Activated CD4-positive, alpha-beta T cell treated with anti-CD3 and anti-CD28 coated beads for 36 hours (primary cell): ENCODE measurements around the gene SFXN3. TPM values are rescaled to one million over a fixed set of nuclear protein-coding genes. Genes with fewer than 3 reads are reported as not detected.
A peak's percentile ranks its signal among the peaks of the same experiment; 100 is the strongest.

Source experiments
- ATAC-seq: fragments of 200-7000 bp; cut with Tn5 transposase; one replicate; pipeline ENCODE4 v1.10.0; 2021; ENCODE audit warnings: mild to moderate bottlenecking, moderate library complexity
- CTCF ChIA-PET: fragments of 350-600 bp; sonication (Branson Sonifier 250); formaldehyde crosslinking; loops from one replicate; lab custom pipeline; 2021; ENCODE audit warnings: antibody characterized with exemption; lab: Charles Lee
- POLR2A ChIA-PET: fragments of 350-600 bp; sonication (Branson Sonifier 250); formaldehyde crosslinking; loops from one replicate; lab custom pipeline; 2021; ENCODE audit warnings: antibody characterized with exemption, inconsistent platforms; lab: Charles Lee
- DNase-seq: peaks from one replicate; pipeline ENCODE4 v3.0.0-alpha.2; 2020
- H3K27ac Mint-ChIP-seq: one replicate; pipeline ENCODE4 v1.8.0; 2021; ENCODE audit warnings: mixed read lengths
- H3K27me3 Mint-ChIP-seq: one replicate; pipeline ENCODE4 v1.8.0; 2021; ENCODE audit warnings: mixed read lengths
- H3K36me3 Mint-ChIP-seq: one replicate; pipeline ENCODE4 v1.8.0; 2021; ENCODE audit warnings: low read depth, mixed read lengths
- H3K4me1 Mint-ChIP-seq: one replicate; pipeline ENCODE4 v1.8.0; 2021; ENCODE audit warnings: mixed read lengths
- H3K4me3 Mint-ChIP-seq: one replicate; pipeline ENCODE4 v1.8.0; 2021; ENCODE audit warnings: mild to moderate bottlenecking, moderate library complexity, mixed read lengths
- H3K9me3 Mint-ChIP-seq: one replicate; pipeline ENCODE4 v1.8.0; 2021; ENCODE audit warnings: low read depth, mixed read lengths
- intact Hi-C, 2 experiments: fragments of 100-400 bp; cut with DNase I in 1 of 2; cut with micrococcal nuclease in 1 of 2; formaldehyde crosslinking; loops; one replicate each; pipeline versions ENCODE4 v1.14.2 to v1.15.1; 2022 to 2024; cut with DNase I, micrococcal nuclease
- total RNA-seq, 2 experiments: library from RNA; stranded (reverse); gene quantifications; one replicate each; pipeline ENCODE4 v1.2.3, GENCODE V29; 2021

Gene SFXN3
- total RNA-seq, 2 experiments from 2014 or later: 30.0 to 37.7 TPM

DNA sequence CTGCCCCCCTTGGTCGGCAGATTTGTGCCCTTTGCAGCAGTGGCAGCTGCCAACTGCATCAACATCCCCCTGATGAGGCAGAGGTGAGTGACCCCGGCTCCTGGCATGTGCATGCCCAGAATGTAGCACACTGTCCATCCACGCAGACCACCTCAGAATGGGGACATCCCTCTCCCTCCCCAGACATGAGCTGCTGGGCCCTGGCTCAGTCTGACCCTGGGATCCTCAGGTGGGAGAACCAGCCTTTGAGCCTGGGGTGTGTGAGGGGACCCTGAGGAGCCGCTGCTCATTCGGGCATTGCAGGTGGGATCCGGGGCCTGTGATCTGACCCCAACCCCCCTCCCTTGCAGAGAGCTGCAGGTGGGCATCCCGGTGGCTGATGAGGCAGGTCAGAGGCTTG is 5.7 kb downstream of the SFXN3 start:
- Mint-ChIP-seq H3K36me3 (peaks cover 3% of the 10 kb centered on the region), H3K27me3 (no peaks in the 10 kb centered on the region), H3K9me3 (no peaks in the 10 kb centered on the region), H3K4me1 (peaks cover 18% of the 10 kb centered on the region), H3K27ac (no peak overlapping the region), H3K4me3 (no peak overlapping the region)
- ChIA-PET CTCF (interaction anchor here (25.2 kb wide), 1 partner anchor 24 kb away, joined by 526 read pairs; the partner anchor contains the start of gene KAZALD1), POLR2A (no interaction called here)
- intact Hi-C loops: no loop called here
- DNase-seq: no peak
- ATAC-seq: no peak

DNA sequence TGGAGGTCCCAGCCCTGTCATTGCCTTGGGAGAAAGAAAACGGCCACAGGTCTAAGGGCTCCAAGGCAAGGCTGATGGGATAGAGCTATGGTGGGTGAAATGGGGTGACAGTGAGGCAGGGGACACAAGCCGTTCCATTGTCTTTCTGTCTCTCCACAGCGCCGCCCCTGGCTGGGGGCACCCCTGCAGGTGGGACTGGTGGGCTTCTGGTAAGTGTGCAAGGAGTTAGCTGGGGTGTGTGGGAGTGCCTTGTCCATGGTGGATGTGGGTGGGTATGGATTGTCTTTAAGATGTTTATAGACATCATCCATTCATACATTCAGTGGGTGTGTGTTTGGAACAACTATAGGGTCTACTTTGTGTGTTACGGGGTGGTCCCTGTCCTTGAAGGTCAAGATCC is 7.5 kb downstream of the SFXN3 start:
- Mint-ChIP-seq H3K4me1 (peaks cover 24% of the 10 kb centered on the region), H3K27me3 (no peaks in the 10 kb centered on the region), H3K36me3 (peaks cover 3% of the 10 kb centered on the region), H3K4me3 (no peak overlapping the region), H3K9me3 (no peaks in the 10 kb centered on the region), H3K27ac (no peak overlapping the region)
- ChIA-PET CTCF (interaction anchor here (0.6 to 25.2 kb wide), 3 partner anchors 22 to 212 kb away, joined by 3 to 526 read pairs (median 8); partner anchors contain the start of gene KAZALD1), POLR2A (no interaction called here)
- DNase-seq: no peak
- intact Hi-C loops: no loop called here
- ATAC-seq: no peak

DNA sequence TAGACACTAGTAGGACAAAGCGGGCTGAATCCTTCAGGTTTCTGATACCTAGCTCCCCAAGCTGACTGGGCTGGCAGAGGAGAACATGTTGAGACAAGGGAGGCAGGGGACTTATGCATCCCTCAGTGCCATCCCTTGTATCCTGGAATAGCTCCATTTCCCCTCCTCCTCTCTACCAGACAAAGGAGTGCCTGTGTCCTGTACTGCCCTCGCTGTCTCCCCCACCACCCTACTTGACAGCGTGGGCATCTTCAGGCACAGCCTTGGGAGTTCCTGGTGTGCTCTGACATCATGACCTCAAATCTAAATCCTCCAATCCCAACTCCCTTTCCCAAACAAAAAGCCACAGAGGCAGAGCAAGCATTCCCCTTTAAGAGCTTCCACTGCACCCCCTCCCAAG is 9.0 kb downstream of the SFXN3 start:
- ChIA-PET CTCF (interaction anchor here (0.5 to 25.2 kb wide), 5 partner anchors 9 to 102 kb away, joined by 3 to 526 read pairs (median 8); partner anchors contain the start of genes KAZALD1, PDZD7 and SFXN3), POLR2A (no interaction called here)
- peaks cover 3% of the 10 kb centered on the region for H3K36me3 Mint-ChIP-seq
- no peak for ATAC-seq
- H3K4me1 Mint-ChIP-seq: peaks cover 21% of the 10 kb centered on the region
- H3K27ac Mint-ChIP-seq: no peak overlapping the region
- DNase-seq: no peak
- no peak overlapping the region for H3K4me3 Mint-ChIP-seq
- no peaks in the 10 kb centered on the region for H3K27me3 Mint-ChIP-seq
- intact Hi-C loops: loop anchor here in 1 of 2 experiments (5.0 kb wide), 1 partner anchor 312 kb away; the partner anchor contains the start of gene BTRC
- H3K9me3 Mint-ChIP-seq: no peaks in the 10 kb centered on the region

DNA sequence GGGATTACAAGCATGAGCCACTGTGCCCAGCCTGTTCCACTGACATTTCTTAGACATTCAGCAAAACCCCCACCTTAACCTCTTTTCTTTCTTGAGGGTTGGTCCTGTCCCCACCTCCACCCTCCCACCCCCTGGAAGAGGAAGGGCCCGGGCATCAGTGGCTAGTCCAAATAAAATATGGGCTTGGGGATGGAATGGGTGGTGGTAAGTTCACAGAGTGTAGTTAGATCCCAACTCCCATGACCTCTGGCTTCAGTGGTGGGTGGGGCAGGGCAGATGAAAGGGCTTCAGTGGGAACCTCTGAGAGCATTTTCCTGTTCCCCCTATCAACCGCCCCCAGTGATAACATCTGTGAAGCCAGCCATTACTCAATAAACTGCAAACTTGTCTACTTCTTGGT is 9.8 kb downstream of the SFXN3 start:
- Mint-ChIP-seq H3K27ac (no peak overlapping the region), H3K4me3 (no peak overlapping the region), H3K27me3 (no peaks in the 10 kb centered on the region), H3K36me3 (no peaks in the 10 kb centered on the region), H3K9me3 (no peaks in the 10 kb centered on the region), H3K4me1 (peaks cover 21% of the 10 kb centered on the region)
- ATAC-seq (no peak), DNase-seq (no peak)
- CTCF ChIA-PET: interaction anchor here (0.6 to 25.2 kb wide), 10 partner anchors 10 to 1388 kb away, joined by 3 to 526 read pairs (median 9); partner anchors contain the start of genes KAZALD1, PDZD7 and SFXN3
- intact Hi-C loops: loop anchor here (1.0 to 5.0 kb wide), 3 partner anchors 27 to 311 kb away; partner anchors contain the start of gene BTRC (in 1 of the 2)
- POLR2A ChIA-PET: interaction anchor here (0.6 kb wide), 1 partner anchor 114 kb away, joined by 3 read pairs; no protein-coding TSS in a partner anchor

DNA sequence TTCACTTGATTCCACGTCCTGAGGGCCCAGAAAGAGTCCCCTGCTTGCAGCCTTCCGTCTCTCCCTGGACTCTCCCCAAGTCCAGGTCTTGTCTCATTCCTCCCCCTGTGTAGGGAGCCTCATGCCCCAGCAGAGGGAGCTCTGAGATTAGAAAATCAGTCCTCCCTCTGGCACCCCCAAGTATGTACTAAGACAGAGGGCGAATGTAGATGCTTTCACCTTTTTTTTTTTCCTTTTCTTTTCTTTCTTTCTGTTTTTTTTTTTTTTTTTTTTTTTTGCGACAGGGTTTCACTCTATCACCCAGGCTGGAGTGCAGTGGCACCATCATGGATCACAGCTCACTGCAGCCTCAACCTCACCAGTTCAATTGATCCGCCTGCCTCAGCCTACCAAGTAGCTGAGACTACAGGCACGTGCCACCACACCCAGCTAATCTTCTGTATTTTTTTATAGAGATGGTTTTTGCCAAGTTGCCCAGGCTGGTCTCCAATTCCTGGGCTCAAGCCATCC is 10.3 kb downstream of the SFXN3 start:
- Mint-ChIP-seq H3K4me1 (peaks cover 21% of the 10 kb centered on the region), H3K4me3 (no peak overlapping the region), H3K36me3 (no peaks in the 10 kb centered on the region), H3K27me3 (peaks cover 2% of the 10 kb centered on the region), H3K9me3 (no peaks in the 10 kb centered on the region), H3K27ac (no peak overlapping the region)
- intact Hi-C loops: loop anchor here (1.0 to 5.0 kb wide), 3 partner anchors 27 to 311 kb away; partner anchors contain the start of gene BTRC (in 1 of the 2)
- ATAC-seq (peak; percentile 84), DNase-seq (peak; percentile 83)
- ChIA-PET POLR2A (interaction anchor here (0.6 kb wide), 2 partner anchors 115 to 522 kb away, joined by 3 read pairs; no protein-coding TSS in a partner anchor), CTCF (interaction anchor here (0.6 to 25.2 kb wide), 12 partner anchors 10 to 1388 kb away, joined by 3 to 526 read pairs (median 6); partner anchors contain the start of genes KAZALD1, PDZD7 and SFXN3)

DNA sequence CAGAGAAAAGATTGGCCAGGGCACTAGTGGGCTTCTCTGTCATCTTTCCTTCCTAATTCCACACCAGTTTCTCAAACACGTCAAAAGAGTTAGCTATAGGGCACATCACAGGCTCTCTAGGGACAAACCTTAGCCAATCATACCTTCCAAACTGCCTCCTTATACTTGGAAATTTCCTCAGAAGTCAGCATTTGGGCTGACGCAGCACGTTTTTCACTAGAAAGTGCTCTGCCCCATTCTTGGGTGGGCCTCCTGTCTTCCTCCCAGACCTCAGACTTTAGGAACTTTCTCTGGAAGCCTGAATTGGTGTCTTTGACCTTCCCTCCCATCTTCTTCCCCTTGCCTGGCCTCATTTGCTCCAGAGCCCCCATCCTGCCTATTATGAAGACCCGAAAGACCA is 11.1 kb downstream of the SFXN3 start:
- H3K36me3 Mint-ChIP-seq: no peaks in the 10 kb centered on the region
- peaks cover 21% of the 10 kb centered on the region for H3K4me1 Mint-ChIP-seq
- intact Hi-C loops: loop anchor here (1.0 to 5.0 kb wide), 7 partner anchors 10 to 310 kb away; partner anchors contain the start of genes BTRC (in 1 of the 2), LZTS2 (in 1 of the 2), MRPL43 (in 1 of the 2) and PDZD7 (in 1 of the 2)
- CTCF ChIA-PET: interaction anchor here (0.5 to 25.2 kb wide), 11 partner anchors 11 to 353 kb away, joined by 3 to 526 read pairs (median 18); partner anchors contain the start of genes KAZALD1, PDZD7 and SFXN3
- H3K9me3 Mint-ChIP-seq: no peaks in the 10 kb centered on the region
- peak overlapping the region; percentile 79 for H3K27ac Mint-ChIP-seq
- no peak for ATAC-seq
- POLR2A ChIA-PET: interaction anchor here (1.4 kb wide), 1 partner anchor 18 kb away, joined by 6 read pairs; no protein-coding TSS in a partner anchor
- peaks cover 8% of the 10 kb centered on the region for H3K27me3 Mint-ChIP-seq
- peak overlapping the region; percentile 79 for H3K4me3 Mint-ChIP-seq
- no peak for DNase-seq

DNA sequence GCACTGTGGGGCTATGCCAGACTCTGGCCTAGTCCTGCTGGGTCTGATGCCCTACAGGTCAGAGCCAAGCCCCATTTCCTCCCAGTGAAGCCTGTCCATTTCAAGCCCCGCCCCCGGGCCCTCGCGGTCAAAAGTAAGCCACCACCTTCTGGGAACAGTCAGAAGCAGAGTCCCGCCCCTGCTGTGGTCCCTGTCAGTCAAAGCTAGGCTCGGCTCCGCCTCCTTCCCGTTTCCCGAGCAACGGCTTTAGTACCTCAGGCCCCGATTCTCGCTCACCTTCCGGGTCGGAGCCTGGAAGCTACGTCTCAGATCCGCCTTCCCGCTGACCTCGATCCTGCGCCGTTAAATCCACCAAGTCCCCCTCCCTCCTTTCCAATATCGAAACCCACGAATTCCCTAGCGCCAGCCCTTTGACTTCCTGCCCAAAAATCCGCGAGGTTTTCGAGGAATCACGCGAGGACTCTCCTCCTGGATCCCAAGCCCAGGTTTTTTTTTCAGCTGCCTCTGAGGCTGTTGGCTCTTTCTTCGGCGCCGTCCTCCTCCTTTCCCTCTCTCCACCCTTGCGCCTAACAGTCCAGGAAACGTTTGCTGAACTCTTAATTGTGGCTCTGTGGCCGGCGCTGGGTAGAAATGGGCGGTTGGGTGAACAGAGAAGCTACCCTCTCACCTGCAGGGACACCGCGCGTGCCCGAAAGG is 11.8 kb downstream of the SFXN3 start:
- Mint-ChIP-seq H3K9me3 (no peaks in the 10 kb centered on the region), H3K4me1 (peaks cover 21% of the 10 kb centered on the region), H3K4me3 (peak overlapping the region; percentile 79), H3K27me3 (peaks cover 14% of the 10 kb centered on the region), H3K36me3 (no peaks in the 10 kb centered on the region), H3K27ac (peak overlapping the region; percentile 79)
- POLR2A ChIA-PET: interaction anchor here (0.7 to 1.4 kb wide), 3 partner anchors 12 to 206 kb away, joined by 3 to 11 read pairs (median 6); partner anchors contain the start of genes PDZD7 and SFXN3
- DNase-seq (peak; percentile 96), ATAC-seq (peak; percentile 96)
- intact Hi-C loops: loop anchor here (1.0 to 5.0 kb wide), 7 partner anchors 11 to 309 kb away; partner anchors contain the start of genes BTRC (in 1 of the 2), LZTS2 (in 1 of the 2), MRPL43 (in 1 of the 2) and PDZD7 (in 1 of the 2)
- CTCF ChIA-PET: interaction anchor here (0.5 to 25.2 kb wide), 15 partner anchors 12 to 349 kb away, joined by 3 to 526 read pairs (median 8); partner anchors contain the start of genes KAZALD1, PDZD7, SFXN3 and SLF2

DNA sequence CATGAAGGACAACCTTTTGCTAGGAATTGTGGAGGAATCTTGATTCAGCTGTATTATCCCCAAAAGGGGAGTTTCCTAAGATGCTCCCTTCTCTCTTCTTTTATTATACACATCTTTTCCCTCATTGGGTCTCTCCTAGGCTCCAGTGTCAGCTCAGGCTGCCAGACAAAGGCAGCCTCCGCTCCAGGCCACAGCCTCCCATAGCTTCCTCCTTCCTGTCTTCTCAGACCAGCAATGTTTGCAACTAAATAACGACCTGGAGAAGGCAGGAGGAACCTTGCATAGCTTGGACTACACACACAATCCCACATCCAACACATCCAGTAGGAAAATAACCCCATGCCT is 12.3 kb downstream of the SFXN3 start:
- no peak for ATAC-seq

DNA sequence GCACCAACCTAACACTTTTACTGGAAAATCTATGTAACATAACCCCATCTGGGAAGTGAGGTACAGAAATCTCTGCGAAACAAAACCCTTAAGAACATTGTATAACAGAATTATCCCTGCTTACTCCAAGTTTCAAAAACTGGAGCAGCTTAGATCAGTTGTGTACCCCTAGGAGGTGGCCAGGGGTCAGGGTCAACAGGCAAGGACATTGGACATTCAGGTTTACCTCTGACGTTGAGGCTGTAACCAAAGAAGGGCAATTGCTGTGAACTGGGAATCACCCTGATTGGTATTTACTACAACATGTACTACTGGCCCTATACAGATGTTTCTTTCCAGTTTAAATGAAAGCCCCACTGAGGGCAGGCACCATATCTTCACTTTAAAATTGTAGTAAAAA is 13.1 kb downstream of the SFXN3 start:
- H3K36me3 Mint-ChIP-seq: no peaks in the 10 kb centered on the region
- peaks cover 26% of the 10 kb centered on the region for H3K27me3 Mint-ChIP-seq
- ChIA-PET CTCF (interaction anchor here (0.6 to 25.2 kb wide), 9 partner anchors 10 to 131 kb away, joined by 3 to 526 read pairs (median 12); partner anchors contain the start of genes KAZALD1, PDZD7, SFXN3 and SLF2), POLR2A (no interaction called here)
- H3K4me1 Mint-ChIP-seq: peaks cover 22% of the 10 kb centered on the region
- no peaks in the 10 kb centered on the region for H3K9me3 Mint-ChIP-seq
- no peak overlapping the region for H3K4me3 Mint-ChIP-seq
- ATAC-seq: no peak
- DNase-seq: no peak
- intact Hi-C loops: loop anchor here in 1 of 2 experiments (5.0 kb wide), 1 partner anchor 308 kb away; the partner anchor contains the start of gene BTRC
- no peak overlapping the region for H3K27ac Mint-ChIP-seq

More for the DNA sequence above, 12.3 kb downstream of the SFXN3 start:
- no peak for DNase-seq
- Mint-ChIP-seq H3K27ac (no peak overlapping the region), H3K4me1 (peaks cover 21% of the 10 kb centered on the region), H3K9me3 (no peaks in the 10 kb centered on the region), H3K36me3 (no peaks in the 10 kb centered on the region), H3K4me3 (peak overlapping the region; percentile 79), H3K27me3 (peaks cover 18% of the 10 kb centered on the region)
- intact Hi-C loops: loop anchor here in 1 of 2 experiments (2.0 to 5.0 kb wide), 2 partner anchors 45 to 309 kb away; partner anchors contain the start of genes BTRC and LZTS2
- ChIA-PET CTCF (interaction anchor here (0.6 to 25.2 kb wide), 14 partner anchors 9 to 300 kb away, joined by 3 to 526 read pairs (median 6); partner anchors contain the start of genes KAZALD1, PDZD7, SFXN3 and SLF2), POLR2A (interaction anchor here (0.7 to 1.4 kb wide), 3 partner anchors 12 to 206 kb away, joined by 3 to 11 read pairs (median 6); partner anchors contain the start of genes PDZD7 and SFXN3)

DNA sequence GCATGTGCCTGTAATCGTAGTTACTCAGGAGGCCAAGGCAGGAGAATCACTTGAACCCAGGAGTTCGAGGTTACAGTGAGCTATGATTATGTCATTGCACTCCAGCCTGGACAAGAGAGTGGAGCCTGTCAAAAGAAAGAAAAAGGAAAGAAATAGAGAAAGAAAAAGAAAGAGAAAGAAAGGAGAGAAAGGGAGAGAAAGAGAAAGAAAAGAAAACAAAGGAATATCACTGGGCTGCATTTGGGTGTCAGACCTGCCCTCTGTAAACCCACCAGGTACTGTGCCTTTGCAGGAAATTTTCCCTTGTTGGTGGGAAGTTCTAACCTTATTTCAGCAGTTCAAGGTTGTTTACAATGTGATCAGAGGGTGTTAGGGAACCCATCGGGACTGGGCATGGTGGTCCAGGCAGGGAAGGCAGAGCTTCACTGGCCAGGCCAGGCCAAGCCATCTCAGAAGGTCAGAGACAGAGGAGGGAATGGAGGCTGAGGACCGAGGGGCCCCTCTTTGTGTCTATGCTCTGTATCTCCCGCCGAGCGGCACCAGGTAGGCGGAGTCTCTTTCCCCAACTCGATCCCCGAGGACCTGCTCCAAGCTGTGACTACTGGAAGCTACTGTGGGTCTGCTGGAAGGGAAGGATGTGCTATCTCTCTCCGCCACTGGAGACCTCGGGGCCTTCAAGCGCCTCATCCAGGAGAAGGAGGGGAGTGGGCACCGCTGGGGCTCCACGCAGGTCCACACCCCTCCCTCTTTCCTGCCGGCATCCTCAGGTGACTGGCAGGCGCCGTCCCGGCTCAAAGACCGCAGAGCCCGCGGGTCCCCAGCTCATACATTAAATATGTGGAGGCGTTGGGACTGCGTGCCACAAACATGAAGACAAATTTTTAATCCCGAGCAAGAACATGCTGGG is 15.6 kb downstream of the SFXN3 start:
- peaks cover 43% of the 10 kb centered on the region for H3K27me3 Mint-ChIP-seq
- no peak overlapping the region for H3K4me3 Mint-ChIP-seq
- ChIA-PET POLR2A (interaction anchor here (0.6 to 1.0 kb wide), 3 partner anchors 224 to 676 kb away, joined by 3 read pairs; no protein-coding TSS in a partner anchor), CTCF (interaction anchor here (0.6 to 25.2 kb wide), 6 partner anchors 11 to 96 kb away, joined by 3 to 526 read pairs (median 6); partner anchors contain the start of gene KAZALD1)
- H3K36me3 Mint-ChIP-seq: no peaks in the 10 kb centered on the region
- H3K4me1 Mint-ChIP-seq: peaks cover 28% of the 10 kb centered on the region
- intact Hi-C loops: no loop called here
- ATAC-seq: no peak
- no peak for DNase-seq
- no peak overlapping the region for H3K27ac Mint-ChIP-seq
- no peaks in the 10 kb centered on the region for H3K9me3 Mint-ChIP-seq
